GM21737 (cell line): Measurements from ENCODE around the gene ARMH1.

ENCODE experiments used
- ATAC-seq: cut with Tn5 transposase; IDR thresholded peaks from one replicate; pipeline ENCODE4 v1.9.1; 2021; ENCODE audit warnings: mild to moderate bottlenecking, moderate library complexity; ENCODE audit not compliant: unreplicated experiment

Gene ARMH1

GRCh38 chr1:44674113-44675000 lies at the start of gene ARMH1, which contains the start of gene TMEM53:
Gene ARMH1, plus strand, starts transcription at chr1:44674714. Its CDS starts 14,984 bp downstream, at chr1:44689698.
Gene TMEM53, minus strand, starts transcription at chr1:44674481. Its CDS starts 90 bp downstream, at chr1:44674391.
- peak; percentile 80 for ATAC-seq

GRCh38 chr1:44625348-44625747 lies 49.2 kb upstream of the ARMH1 start:
- no peak for ATAC-seq

GRCh38 chr1:44628962-44629756 lies 45.4 kb upstream of the ARMH1 start:
- no peak for ATAC-seq

- ATAC-seq: no peak
Observed at GRCh38 chr1:44630116-44630515, 44.4 kb upstream of the ARMH1 start.

- ATAC-seq: no peak
Observed at GRCh38 chr1:44631333-44631646, 43.2 kb upstream of the ARMH1 start.

- ATAC-seq: peak; percentile 73
Observed at GRCh38 chr1:44631647-44632539, 42.6 kb upstream of the ARMH1 start.

- ATAC-seq: no peak
Observed at GRCh38 chr1:44632598-44632997, 41.9 kb upstream of the ARMH1 start.

GRCh38 chr1:44634606-44635189 lies 39.8 kb upstream of the ARMH1 start:
- ATAC-seq: no peak

GRCh38 chr1:44635439-44635838 lies 39.1 kb upstream of the ARMH1 start:
- ATAC-seq: no peak

GRCh38 chr1:44636083-44636687 lies 38.3 kb upstream of the ARMH1 start:
- no peak for ATAC-seq

- no peak for ATAC-seq
Observed at GRCh38 chr1:44636688-44637598, 37.6 kb upstream of the ARMH1 start.

- no peak for ATAC-seq
Observed at GRCh38 chr1:44637702-44638411, 36.7 kb upstream of the ARMH1 start.

- ATAC-seq: no peak
Observed at GRCh38 chr1:44640200-44640853, 34.2 kb upstream of the ARMH1 start.

- no peak for ATAC-seq
Observed at GRCh38 chr1:44641126-44642102, 33.1 kb upstream of the ARMH1 start.

- no peak for ATAC-seq
Observed at GRCh38 chr1:44642255-44642654, 32.3 kb upstream of the ARMH1 start.

- no peak for ATAC-seq
Observed at GRCh38 chr1:44642925-44643324, 31.6 kb upstream of the ARMH1 start.
